PC-3 (cell line): ENCODE data around the gene FARP1.

Source experiments
- EZH2 ChIP-seq: fragments of 300-600 bp; sonication (generic); IDR thresholded peaks from one replicate; pipeline ENCODE4 v1.6.1; 2017; ENCODE audit warnings: antibody characterized with exemption, mild to moderate bottlenecking, low read length; ENCODE audit not compliant: unreplicated experiment
- EZH2phosphoT487 ChIP-seq: fragments of 300-600 bp; sonication (generic); IDR thresholded peaks from 2 replicates; pipeline ENCODE4 v1.6.1; 2018; ENCODE audit warnings: mild to moderate bottlenecking, antibody characterized with exemption, low read length, borderline replicate concordance
- TF ChIP-seq, protein P1 (sequence below): fragments of 300-600 bp; sonication (generic); conservative IDR thresholded peaks from 2 replicates; pipeline ENCODE4 v1.5.1; 2017; ENCODE audit warnings: antibody characterized with exemption, low read depth, mild to moderate bottlenecking, low read length

DNA sequence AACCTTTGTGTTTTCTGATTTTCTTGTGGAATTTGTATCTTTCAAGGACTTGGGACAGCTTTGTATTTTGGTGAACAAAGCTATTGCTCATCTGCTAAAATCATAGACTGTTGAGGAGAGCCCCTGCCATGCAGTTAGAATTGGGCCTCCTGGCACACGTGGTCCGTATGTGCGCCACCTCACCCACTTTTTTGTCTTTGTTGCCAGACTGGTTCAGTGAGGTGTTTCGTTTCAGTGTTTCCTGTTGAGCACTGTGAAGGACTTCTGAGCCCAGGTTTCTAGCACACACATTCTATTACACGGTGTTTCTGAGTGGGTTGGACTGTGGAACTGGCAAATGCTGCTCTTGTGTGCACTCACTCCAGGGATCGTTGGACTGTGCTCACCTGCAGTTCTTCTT lies 71.8 kb downstream of the FARP1 start:
- TF ChIP-seq, protein P1, sequence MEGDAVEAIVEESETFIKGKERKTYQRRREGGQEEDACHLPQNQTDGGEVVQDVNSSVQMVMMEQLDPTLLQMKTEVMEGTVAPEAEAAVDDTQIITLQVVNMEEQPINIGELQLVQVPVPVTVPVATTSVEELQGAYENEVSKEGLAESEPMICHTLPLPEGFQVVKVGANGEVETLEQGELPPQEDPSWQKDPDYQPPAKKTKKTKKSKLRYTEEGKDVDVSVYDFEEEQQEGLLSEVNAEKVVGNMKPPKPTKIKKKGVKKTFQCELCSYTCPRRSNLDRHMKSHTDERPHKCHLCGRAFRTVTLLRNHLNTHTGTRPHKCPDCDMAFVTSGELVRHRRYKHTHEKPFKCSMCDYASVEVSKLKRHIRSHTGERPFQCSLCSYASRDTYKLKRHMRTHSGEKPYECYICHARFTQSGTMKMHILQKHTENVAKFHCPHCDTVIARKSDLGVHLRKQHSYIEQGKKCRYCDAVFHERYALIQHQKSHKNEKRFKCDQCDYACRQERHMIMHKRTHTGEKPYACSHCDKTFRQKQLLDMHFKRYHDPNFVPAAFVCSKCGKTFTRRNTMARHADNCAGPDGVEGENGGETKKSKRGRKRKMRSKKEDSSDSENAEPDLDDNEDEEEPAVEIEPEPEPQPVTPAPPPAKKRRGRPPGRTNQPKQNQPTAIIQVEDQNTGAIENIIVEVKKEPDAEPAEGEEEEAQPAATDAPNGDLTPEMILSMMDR: no peak
- TF ChIP-seq EZH2phosphoT487 (no peak), EZH2 (no peak)
